Liver (tissue), 9 donors: ENCODE data around the gene EP400. TPM values are rescaled to one million over a fixed set of nuclear protein-coding genes. Genes with fewer than 3 reads are reported as not detected.

Experiments used
- DNase-seq: peaks from one replicate; pipeline ENCODE4 v3.0.0-alpha.2; 2017; ENCODE audit warnings: low spot score
- H3K27ac ChIP-seq, 2 donors: one replicate each; pipeline ENCODE4 v1.7.0; 2013; ENCODE audit warnings: inconsistent platforms in 2 of 2, low read length in 2 of 2, control low read depth in 1 of 2, low read depth in 1 of 2, mild to moderate bottlenecking in 1 of 2
- H3K27me3 ChIP-seq, 4 donors: one replicate each; pipeline versions ENCODE4 v1.6.1 to v1.7.0; 2013; ENCODE audit warnings: low read length in 3 of 4, inconsistent platforms in 1 of 4, mild to moderate bottlenecking in 1 of 4, moderate library complexity in 1 of 4; ENCODE audit not compliant: control insufficient read depth in 4 of 4, insufficient read depth in 4 of 4
- H3K36me3 ChIP-seq, 4 donors: one replicate each; pipeline versions ENCODE4 v1.6.1 to v1.7.0; 2013; ENCODE audit warnings: low read length in 3 of 4, mild to moderate bottlenecking in 3 of 4, low read depth in 1 of 4, moderate library complexity in 1 of 4; ENCODE audit not compliant: control insufficient read depth in 4 of 4, insufficient read depth in 3 of 4
- H3K4me1 ChIP-seq, 4 donors: one replicate each; pipeline versions ENCODE4 v1.6.1 to v1.7.0; 2013; ENCODE audit warnings: low read length in 3 of 4, mild to moderate bottlenecking in 3 of 4, moderate library complexity in 1 of 4; ENCODE audit not compliant: control insufficient read depth in 4 of 4, insufficient read depth in 4 of 4
- H3K4me3 ChIP-seq, 3 donors: one replicate each; pipeline versions ENCODE4 v1.6.1 to v1.7.0; 2013; ENCODE audit warnings: low read length in 3 of 3, control low read depth in 1 of 3, low read depth in 1 of 3, mild to moderate bottlenecking in 1 of 3
- H3K9ac ChIP-seq, 2 donors: one replicate each; pipeline ENCODE4 v1.7.0; 2013; ENCODE audit warnings: low read length in 2 of 2, mild to moderate bottlenecking in 2 of 2, moderate library complexity in 2 of 2, control low read depth in 1 of 2, low read depth in 1 of 2
- H3K9me3 ChIP-seq, 4 donors: one replicate each; pipeline versions ENCODE4 v1.6.1 to v1.7.0; 2013; ENCODE audit warnings: low read length in 3 of 4; ENCODE audit not compliant: control insufficient read depth in 4 of 4
- EGR1 ChIP-seq, 2 donors: IDR thresholded peaks; 2 replicates each; pipeline ENCODE4 v1.6.1; 2016 to 2018; ENCODE audit warnings: antibody characterized with exemption in 2 of 2, low read depth in 2 of 2
- FOXA1 ChIP-seq: IDR thresholded peaks from 2 replicates; pipeline ENCODE4 v1.6.1; 2016; ENCODE audit warnings: antibody characterized with exemption
- FOXA2 ChIP-seq: IDR thresholded peaks from 2 replicates; pipeline ENCODE4 v1.6.1; 2016; ENCODE audit warnings: antibody characterized with exemption
- GABPA ChIP-seq, 2 donors: IDR thresholded peaks in 1 of 2; conservative IDR thresholded peaks in 1 of 2; 2 replicates each; pipeline ENCODE4 v1.6.1; 2016; ENCODE audit warnings: antibody characterized with exemption in 2 of 2, mild to moderate bottlenecking in 1 of 2, moderate library complexity in 1 of 2
- HNF4A ChIP-seq, 2 donors: conservative IDR thresholded peaks; 2 replicates each; pipeline ENCODE4 v1.6.1; 2016; ENCODE audit warnings: antibody characterized with exemption in 2 of 2, mild to moderate bottlenecking in 2 of 2
- HNF4G ChIP-seq: IDR thresholded peaks from 2 replicates; pipeline ENCODE4 v1.6.1; 2016; ENCODE audit warnings: antibody characterized with exemption
- JUND ChIP-seq, 2 donors: IDR thresholded peaks; 2 replicates each; pipeline ENCODE4 v1.6.1; 2016; ENCODE audit warnings: antibody characterized with exemption in 2 of 2
- NR2F2 ChIP-seq: IDR thresholded peaks from 2 replicates; pipeline ENCODE4 v1.6.1; 2016; ENCODE audit warnings: antibody characterized with exemption
- RAD21 ChIP-seq, 2 donors: IDR thresholded peaks; 2 replicates each; pipeline ENCODE4 v1.6.1; 2016; ENCODE audit warnings: antibody characterized with exemption in 2 of 2, mild to moderate bottlenecking in 2 of 2
- RXRA ChIP-seq, 2 donors: IDR thresholded peaks; 2 replicates each; pipeline ENCODE4 v1.6.1; 2017 to 2018; ENCODE audit warnings: antibody characterized with exemption in 2 of 2, mild to moderate bottlenecking in 1 of 2
- SP1 ChIP-seq: IDR thresholded peaks from 2 replicates; pipeline ENCODE4 v1.6.1; 2018; ENCODE audit warnings: antibody characterized with exemption, mild to moderate bottlenecking
- TAF1 ChIP-seq: conservative IDR thresholded peaks from 2 replicates; pipeline ENCODE4 v1.6.1; 2016; ENCODE audit warnings: antibody characterized with exemption, mild to moderate bottlenecking
- YY1 ChIP-seq: IDR thresholded peaks from 2 replicates; pipeline ENCODE4 v1.6.1; 2016; ENCODE audit warnings: antibody characterized with exemption, mild to moderate bottlenecking
- WGBS: extraction: QIAGEN DNeasy Blood & Tissue Kit; methylation state at CpG from one replicate; pipeline ENCODE4 v1.1.7; 2013; 5-methylcytosine and 5-hydroxymethylcytosine counted together
- polyA plus RNA-seq, 2 donors: library from polyadenylated mRNA; stranded (reverse) in 1 of 2; unstranded in 1 of 2; fragments of 200-250 nt in 1 of 2; fragments of >200 nt in 1 of 2; fragmentation: Nextera tagmentation in 1 of 2; extraction: Ambion mirVana in 1 of 2; gene quantifications; one replicate each; pipeline versions ENCODE4 v1.2.1 to v1.2.3, GENCODE V29; 2013 to 2015
- total RNA-seq, 2 donors: library from RNA; depleted of rRNA; stranded (reverse); fragments of >200 nt; gene quantifications; one replicate each; pipeline ENCODE4 v1.2.3, GENCODE V29; 2014
- TF ChIP-seq, protein P1 (sequence below): IDR thresholded peaks from 2 replicates; pipeline ENCODE4 v1.6.1; 2016; ENCODE audit warnings: antibody characterized with exemption, mild to moderate bottlenecking
- TF ChIP-seq, protein P2 (sequence below): IDR thresholded peaks from 2 replicates; pipeline ENCODE4 v1.6.1; 2016; ENCODE audit warnings: antibody characterized with exemption
- TF ChIP-seq, protein P3 (sequence below): IDR thresholded peaks from 2 replicates; pipeline ENCODE4 v1.6.1; 2016; ENCODE audit warnings: antibody characterized with exemption
- TF ChIP-seq, protein P4 (sequence below): IDR thresholded peaks from 2 replicates; pipeline ENCODE4 v1.6.1; 2016; ENCODE audit warnings: antibody characterized with exemption
- TF ChIP-seq, protein P5 (sequence below): fragments of 150-350 bp; IDR thresholded peaks from 2 replicates; pipeline ENCODE4 v1.5.1; 2017; ENCODE audit warnings: improper control_type of control experiment, low read depth, low read length; ENCODE audit not compliant: missing input control
- donor health status: healthy.
- donor health status: healthy.
- donor health status: healthy.
- donor health status: healthy.
- donor health status: healthy.

The EP400 gene
- total and polyA plus RNA-seq, 4 donors: 4.7 to 12.4 (median 7.1) TPM

DNA sequence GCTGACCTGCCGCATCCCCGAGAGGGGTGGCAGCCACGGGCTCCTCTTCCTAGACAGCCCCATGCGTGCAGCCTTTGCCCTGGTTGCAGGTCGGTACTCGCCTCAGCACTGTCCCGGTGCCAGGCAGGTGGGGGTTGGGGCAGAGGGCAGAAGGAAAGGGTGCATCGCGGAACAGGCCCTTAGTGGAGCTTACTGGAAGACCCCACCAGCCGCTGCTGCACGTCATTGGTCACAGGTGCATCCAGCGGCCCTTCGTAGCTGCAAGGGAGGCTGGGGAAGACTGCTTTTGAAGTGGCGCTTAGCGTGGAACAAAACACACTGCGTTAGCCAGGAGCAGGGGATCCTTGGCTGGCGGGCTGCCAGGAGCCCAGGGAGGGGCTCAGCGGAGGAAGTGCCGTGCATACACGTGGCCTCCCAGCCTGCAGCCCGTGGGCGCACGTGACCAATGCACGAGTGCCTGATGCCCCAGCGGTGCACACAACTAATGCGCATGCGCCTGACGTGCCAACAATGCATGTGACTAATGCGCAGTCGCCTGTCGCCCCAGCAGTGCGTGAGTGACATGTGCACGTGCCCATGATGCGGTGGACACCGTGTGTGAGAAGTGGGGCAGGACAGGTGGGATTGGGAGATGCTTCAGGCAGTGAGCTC lies 5.0 kb upstream of the EP400 start:
- Histone ChIP-seq H3K27me3 (no peaks in the 10 kb centered on the region), H3K9ac (no peak overlapping the region), H3K4me3 (no peak overlapping the region), H3K36me3 (peaks cover 5 to 31% (median 13%) of the 10 kb centered on the region in 4 donors), H3K9me3 (no peaks in the 10 kb centered on the region), H3K27ac (no peak overlapping the region), H3K4me1 (peaks cover 0 to 3% (median 0%) of the 10 kb centered on the region in 4 donors)
- TF ChIP-seq RAD21 (IDR thresholded peaks at IDR 0.05) (no peak), FOXA1 (no peak), TAF1 (no peak), HNF4G (no peak), EGR1 (IDR thresholded peaks at IDR 0.05; ENCODE audit: low read depth in 2 of 2) (no peak), JUND (IDR thresholded peaks at IDR 0.05) (no peak), SP1 (no peak), FOXA2 (no peak), GABPA (IDR thresholded peaks at IDR 0.05 in 1 of 2, conservative IDR thresholded peaks at IDR 0.05 in 1 of 2) (no peak), NR2F2 (no peak), HNF4A (conservative IDR thresholded peaks at IDR 0.05) (no peak), RXRA (IDR thresholded peaks at IDR 0.05) (no peak), YY1 (no peak)
- TF ChIP-seq, protein P1, sequence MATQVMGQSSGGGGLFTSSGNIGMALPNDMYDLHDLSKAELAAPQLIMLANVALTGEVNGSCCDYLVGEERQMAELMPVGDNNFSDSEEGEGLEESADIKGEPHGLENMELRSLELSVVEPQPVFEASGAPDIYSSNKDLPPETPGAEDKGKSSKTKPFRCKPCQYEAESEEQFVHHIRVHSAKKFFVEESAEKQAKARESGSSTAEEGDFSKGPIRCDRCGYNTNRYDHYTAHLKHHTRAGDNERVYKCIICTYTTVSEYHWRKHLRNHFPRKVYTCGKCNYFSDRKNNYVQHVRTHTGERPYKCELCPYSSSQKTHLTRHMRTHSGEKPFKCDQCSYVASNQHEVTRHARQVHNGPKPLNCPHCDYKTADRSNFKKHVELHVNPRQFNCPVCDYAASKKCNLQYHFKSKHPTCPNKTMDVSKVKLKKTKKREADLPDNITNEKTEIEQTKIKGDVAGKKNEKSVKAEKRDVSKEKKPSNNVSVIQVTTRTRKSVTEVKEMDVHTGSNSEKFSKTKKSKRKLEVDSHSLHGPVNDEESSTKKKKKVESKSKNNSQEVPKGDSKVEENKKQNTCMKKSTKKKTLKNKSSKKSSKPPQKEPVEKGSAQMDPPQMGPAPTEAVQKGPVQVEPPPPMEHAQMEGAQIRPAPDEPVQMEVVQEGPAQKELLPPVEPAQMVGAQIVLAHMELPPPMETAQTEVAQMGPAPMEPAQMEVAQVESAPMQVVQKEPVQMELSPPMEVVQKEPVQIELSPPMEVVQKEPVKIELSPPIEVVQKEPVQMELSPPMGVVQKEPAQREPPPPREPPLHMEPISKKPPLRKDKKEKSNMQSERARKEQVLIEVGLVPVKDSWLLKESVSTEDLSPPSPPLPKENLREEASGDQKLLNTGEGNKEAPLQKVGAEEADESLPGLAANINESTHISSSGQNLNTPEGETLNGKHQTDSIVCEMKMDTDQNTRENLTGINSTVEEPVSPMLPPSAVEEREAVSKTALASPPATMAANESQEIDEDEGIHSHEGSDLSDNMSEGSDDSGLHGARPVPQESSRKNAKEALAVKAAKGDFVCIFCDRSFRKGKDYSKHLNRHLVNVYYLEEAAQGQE: no peak
- TF ChIP-seq, protein P2, sequence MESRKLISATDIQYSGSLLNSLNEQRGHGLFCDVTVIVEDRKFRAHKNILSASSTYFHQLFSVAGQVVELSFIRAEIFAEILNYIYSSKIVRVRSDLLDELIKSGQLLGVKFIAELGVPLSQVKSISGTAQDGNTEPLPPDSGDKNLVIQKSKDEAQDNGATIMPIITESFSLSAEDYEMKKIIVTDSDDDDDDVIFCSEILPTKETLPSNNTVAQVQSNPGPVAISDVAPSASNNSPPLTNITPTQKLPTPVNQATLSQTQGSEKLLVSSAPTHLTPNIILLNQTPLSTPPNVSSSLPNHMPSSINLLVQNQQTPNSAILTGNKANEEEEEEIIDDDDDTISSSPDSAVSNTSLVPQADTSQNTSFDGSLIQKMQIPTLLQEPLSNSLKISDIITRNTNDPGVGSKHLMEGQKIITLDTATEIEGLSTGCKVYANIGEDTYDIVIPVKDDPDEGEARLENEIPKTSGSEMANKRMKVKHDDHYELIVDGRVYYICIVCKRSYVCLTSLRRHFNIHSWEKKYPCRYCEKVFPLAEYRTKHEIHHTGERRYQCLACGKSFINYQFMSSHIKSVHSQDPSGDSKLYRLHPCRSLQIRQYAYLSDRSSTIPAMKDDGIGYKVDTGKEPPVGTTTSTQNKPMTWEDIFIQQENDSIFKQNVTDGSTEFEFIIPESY: no peak
- TF ChIP-seq, protein P3, sequence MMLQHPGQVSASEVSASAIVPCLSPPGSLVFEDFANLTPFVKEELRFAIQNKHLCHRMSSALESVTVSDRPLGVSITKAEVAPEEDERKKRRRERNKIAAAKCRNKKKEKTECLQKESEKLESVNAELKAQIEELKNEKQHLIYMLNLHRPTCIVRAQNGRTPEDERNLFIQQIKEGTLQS: no peak
- TF ChIP-seq, protein P4, sequence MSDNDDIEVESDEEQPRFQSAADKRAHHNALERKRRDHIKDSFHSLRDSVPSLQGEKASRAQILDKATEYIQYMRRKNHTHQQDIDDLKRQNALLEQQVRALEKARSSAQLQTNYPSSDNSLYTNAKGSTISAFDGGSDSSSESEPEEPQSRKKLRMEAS: no peak
- TF ChIP-seq, protein P5, sequence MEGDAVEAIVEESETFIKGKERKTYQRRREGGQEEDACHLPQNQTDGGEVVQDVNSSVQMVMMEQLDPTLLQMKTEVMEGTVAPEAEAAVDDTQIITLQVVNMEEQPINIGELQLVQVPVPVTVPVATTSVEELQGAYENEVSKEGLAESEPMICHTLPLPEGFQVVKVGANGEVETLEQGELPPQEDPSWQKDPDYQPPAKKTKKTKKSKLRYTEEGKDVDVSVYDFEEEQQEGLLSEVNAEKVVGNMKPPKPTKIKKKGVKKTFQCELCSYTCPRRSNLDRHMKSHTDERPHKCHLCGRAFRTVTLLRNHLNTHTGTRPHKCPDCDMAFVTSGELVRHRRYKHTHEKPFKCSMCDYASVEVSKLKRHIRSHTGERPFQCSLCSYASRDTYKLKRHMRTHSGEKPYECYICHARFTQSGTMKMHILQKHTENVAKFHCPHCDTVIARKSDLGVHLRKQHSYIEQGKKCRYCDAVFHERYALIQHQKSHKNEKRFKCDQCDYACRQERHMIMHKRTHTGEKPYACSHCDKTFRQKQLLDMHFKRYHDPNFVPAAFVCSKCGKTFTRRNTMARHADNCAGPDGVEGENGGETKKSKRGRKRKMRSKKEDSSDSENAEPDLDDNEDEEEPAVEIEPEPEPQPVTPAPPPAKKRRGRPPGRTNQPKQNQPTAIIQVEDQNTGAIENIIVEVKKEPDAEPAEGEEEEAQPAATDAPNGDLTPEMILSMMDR: no peak
- 95% methylated on average over 35 of the region's 35 CpGs for WGBS
- no peak for DNase-seq
